ENCODE results near the gene ANKAR.

Gene ANKAR

DNA sequence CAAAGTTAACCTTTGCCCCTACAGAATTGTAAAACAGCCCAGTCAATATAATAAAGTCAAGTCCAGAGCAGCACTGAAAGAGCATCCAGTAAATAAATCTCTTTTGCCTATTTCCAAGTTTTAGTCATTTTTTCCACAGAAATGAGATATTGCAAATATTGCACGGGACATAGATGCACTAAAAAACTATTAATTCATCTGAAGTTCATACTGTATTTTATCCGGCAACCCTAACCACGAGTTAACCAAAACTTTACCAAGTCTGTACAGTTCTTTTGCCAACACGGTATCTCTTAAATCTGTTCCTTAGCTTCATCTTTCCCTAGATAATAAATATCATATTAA, 13.7 kb upstream of the ANKAR start:
- H3K79me2 ChIP-seq (ENCODE audit: control insufficient read depth, low read length): peaks cover 38% of the 10 kb centered on the region
- H3K4me2 ChIP-seq (ENCODE audit: low read length): peak overlapping the region; percentile 38
- H3K27me3 ChIP-seq (ENCODE audit: control insufficient read depth, low read length): no peaks in the 10 kb centered on the region
- H3K36me3 ChIP-seq (ENCODE audit: control insufficient read depth, low read length): peaks cover 32% of the 10 kb centered on the region
- no peaks in the 10 kb centered on the region for H3K9me2 ChIP-seq (replicated peaks; ENCODE audit: control insufficient read depth, low read length)
- no peaks in the 10 kb centered on the region for H3K9me3 ChIP-seq (ENCODE audit: control insufficient read depth, insufficient read depth, low read length)
- no peak for TF ChIP-seq EZH2phosphoT487 (IDR thresholded peaks at IDR 0.05; ENCODE audit: borderline replicate concordance, low read length)
- TF ChIP-seq, protein P1, sequence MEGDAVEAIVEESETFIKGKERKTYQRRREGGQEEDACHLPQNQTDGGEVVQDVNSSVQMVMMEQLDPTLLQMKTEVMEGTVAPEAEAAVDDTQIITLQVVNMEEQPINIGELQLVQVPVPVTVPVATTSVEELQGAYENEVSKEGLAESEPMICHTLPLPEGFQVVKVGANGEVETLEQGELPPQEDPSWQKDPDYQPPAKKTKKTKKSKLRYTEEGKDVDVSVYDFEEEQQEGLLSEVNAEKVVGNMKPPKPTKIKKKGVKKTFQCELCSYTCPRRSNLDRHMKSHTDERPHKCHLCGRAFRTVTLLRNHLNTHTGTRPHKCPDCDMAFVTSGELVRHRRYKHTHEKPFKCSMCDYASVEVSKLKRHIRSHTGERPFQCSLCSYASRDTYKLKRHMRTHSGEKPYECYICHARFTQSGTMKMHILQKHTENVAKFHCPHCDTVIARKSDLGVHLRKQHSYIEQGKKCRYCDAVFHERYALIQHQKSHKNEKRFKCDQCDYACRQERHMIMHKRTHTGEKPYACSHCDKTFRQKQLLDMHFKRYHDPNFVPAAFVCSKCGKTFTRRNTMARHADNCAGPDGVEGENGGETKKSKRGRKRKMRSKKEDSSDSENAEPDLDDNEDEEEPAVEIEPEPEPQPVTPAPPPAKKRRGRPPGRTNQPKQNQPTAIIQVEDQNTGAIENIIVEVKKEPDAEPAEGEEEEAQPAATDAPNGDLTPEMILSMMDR (IDR thresholded peaks at IDR 0.05; ENCODE audit: low read depth, low read length, poor library complexity, severe bottlenecking): no peak
- peaks cover 1% of the 10 kb centered on the region; the same call in 1 of the 2 replicates for H4K20me1 ChIP-seq (ENCODE audit: control insufficient read depth, insufficient read depth, low read depth, low read length)
- peak overlapping the region; percentile 37 for H3K4me3 ChIP-seq (ENCODE audit: low read length)
- no peak overlapping the region for H3K27ac ChIP-seq (ENCODE audit: low read depth, low read length)
- peaks cover 39% of the 10 kb centered on the region for H3K4me1 ChIP-seq (ENCODE audit: control insufficient read depth, low read length)
- H3F3A ChIP-seq (ENCODE audit: control insufficient read depth, insufficient read depth): no peaks in the 10 kb centered on the region

DNA sequence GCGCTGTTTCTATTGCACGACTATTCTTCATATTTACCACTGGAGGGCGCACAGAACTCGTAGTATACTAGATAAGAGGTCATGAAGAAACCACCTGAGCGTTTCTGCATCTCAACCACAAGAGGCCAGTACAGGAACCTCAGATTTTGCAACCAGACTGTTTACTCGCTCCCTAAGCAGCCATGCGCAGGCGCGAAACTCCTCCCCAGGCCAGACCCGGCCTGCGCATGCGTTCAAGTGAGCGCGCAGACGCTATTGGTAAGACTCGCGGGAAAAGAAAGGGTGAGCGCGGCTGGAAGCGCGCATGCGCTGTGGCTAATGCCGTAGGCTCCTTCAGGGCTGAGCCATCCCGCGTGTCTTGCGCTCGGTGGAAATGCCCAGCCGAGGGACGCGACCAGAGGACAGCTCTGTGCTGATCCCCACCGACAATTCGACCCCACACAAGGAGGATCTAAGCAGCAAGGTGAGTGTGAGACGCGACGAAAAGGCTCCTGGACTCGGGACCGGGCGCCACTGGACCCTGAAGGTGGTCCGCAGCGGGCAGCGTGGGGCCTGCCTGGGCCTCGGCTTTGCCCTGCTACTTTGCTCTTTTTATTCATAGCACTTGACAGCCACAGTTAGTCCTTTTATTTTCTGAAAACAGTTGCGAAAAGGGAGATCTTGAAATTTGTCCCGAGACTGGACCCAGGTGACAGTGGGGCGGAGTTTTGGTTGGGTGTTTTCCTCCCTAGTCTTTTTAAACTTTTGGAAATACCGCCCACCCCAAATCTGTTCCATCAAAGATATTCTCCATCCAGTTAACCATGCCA, 13.1 kb upstream of the ANKAR start, which contains the start of gene ASNSD1:
Gene ASNSD1, plus strand, starts transcription at position 312 of the 809 bp plus-strand sequence. CDS start 4,674 bp downstream, outside the sequence.
- H3F3A ChIP-seq (ENCODE audit: control insufficient read depth, insufficient read depth): no peaks in the 10 kb centered on the region
- peaks cover 6% of the 10 kb centered on the region; the same call in 1 of the 2 replicates for H4K20me1 ChIP-seq (ENCODE audit: control insufficient read depth, insufficient read depth, low read depth, low read length)
- H3K9me2 ChIP-seq (replicated peaks; ENCODE audit: control insufficient read depth, low read length): no peaks in the 10 kb centered on the region
- H3K79me2 ChIP-seq (ENCODE audit: control insufficient read depth, low read length): peaks cover 43% of the 10 kb centered on the region
- peak within 1 kb of the TSS; percentile 97 for H3K4me3 ChIP-seq (ENCODE audit: low read length)
- peak within 1 kb of the TSS; percentile 19; the same call in 1 of the 2 replicates for H3K27ac ChIP-seq (ENCODE audit: low read depth, low read length)
- H3K36me3 ChIP-seq (ENCODE audit: control insufficient read depth, low read length): peaks cover 38% of the 10 kb centered on the region
- no peaks in the 10 kb centered on the region for H3K27me3 ChIP-seq (ENCODE audit: control insufficient read depth, low read length)
- H3K4me2 ChIP-seq (ENCODE audit: low read length): peak within 1 kb of the TSS; percentile 93
- H3K4me1 ChIP-seq (ENCODE audit: control insufficient read depth, low read length): peaks cover 39% of the 10 kb centered on the region
- no peak for TF ChIP-seq EZH2phosphoT487 (IDR thresholded peaks at IDR 0.05; ENCODE audit: borderline replicate concordance, low read length)
- TF ChIP-seq, protein P1 (IDR thresholded peaks at IDR 0.05; ENCODE audit: low read depth, low read length, poor library complexity, severe bottlenecking): peak; percentile 97
- H3K9me3 ChIP-seq (ENCODE audit: control insufficient read depth, insufficient read depth, low read length): no peaks in the 10 kb centered on the region

DNA sequence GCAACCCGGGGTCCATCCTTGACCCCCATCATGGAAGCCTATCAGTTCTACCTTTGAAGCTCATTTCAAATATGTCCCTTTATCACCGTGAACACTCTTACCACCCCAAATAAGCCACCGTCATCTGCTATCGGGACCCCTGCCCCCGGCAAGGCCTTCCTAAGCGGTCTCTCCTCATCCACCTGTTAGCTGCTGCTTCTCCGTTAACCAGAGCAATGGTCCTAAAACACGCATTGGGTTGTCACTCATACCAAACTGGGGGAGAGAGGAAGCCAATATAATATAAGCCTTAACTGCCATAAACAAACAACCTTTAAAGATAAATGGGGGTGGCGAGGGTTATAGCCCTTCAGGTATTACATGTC, 12.5 kb upstream of the ANKAR start:
- no peaks in the 10 kb centered on the region for H3F3A ChIP-seq (ENCODE audit: control insufficient read depth, insufficient read depth)
- no peaks in the 10 kb centered on the region for H3K27me3 ChIP-seq (ENCODE audit: control insufficient read depth, low read length)
- H3K4me1 ChIP-seq (ENCODE audit: control insufficient read depth, low read length): peaks cover 39% of the 10 kb centered on the region
- H3K4me2 ChIP-seq (ENCODE audit: low read length): peak overlapping the region; percentile 93
- no peaks in the 10 kb centered on the region for H3K9me2 ChIP-seq (replicated peaks; ENCODE audit: control insufficient read depth, low read length)
- peaks cover 43% of the 10 kb centered on the region for H3K36me3 ChIP-seq (ENCODE audit: control insufficient read depth, low read length)
- peak overlapping the region; percentile 97 for H3K4me3 ChIP-seq (ENCODE audit: low read length)
- H3K9me3 ChIP-seq (ENCODE audit: control insufficient read depth, insufficient read depth, low read length): no peaks in the 10 kb centered on the region
- H3K27ac ChIP-seq (ENCODE audit: low read depth, low read length): peak overlapping the region; percentile 19; the same call in 1 of the 2 replicates
- H3K79me2 ChIP-seq (ENCODE audit: control insufficient read depth, low read length): peaks cover 47% of the 10 kb centered on the region
- peaks cover 6% of the 10 kb centered on the region; the same call in 1 of the 2 replicates for H4K20me1 ChIP-seq (ENCODE audit: control insufficient read depth, insufficient read depth, low read depth, low read length)
- TF ChIP-seq EZH2phosphoT487 (IDR thresholded peaks at IDR 0.05; ENCODE audit: borderline replicate concordance, low read length): no peak
- TF ChIP-seq, protein P1 (IDR thresholded peaks at IDR 0.05; ENCODE audit: low read depth, low read length, poor library complexity, severe bottlenecking): no peak

All from DOHH2 (cell line).